ENCODE measurements around the gene CASTOR1. TPM values are rescaled to one million over a fixed set of nuclear protein-coding genes. Genes with fewer than 3 reads are reported as not detected.

Gene CASTOR1
- total and polyA plus RNA-seq, 4 donors: 12.6 to 26.5 (median 15.3) TPM

DNA sequence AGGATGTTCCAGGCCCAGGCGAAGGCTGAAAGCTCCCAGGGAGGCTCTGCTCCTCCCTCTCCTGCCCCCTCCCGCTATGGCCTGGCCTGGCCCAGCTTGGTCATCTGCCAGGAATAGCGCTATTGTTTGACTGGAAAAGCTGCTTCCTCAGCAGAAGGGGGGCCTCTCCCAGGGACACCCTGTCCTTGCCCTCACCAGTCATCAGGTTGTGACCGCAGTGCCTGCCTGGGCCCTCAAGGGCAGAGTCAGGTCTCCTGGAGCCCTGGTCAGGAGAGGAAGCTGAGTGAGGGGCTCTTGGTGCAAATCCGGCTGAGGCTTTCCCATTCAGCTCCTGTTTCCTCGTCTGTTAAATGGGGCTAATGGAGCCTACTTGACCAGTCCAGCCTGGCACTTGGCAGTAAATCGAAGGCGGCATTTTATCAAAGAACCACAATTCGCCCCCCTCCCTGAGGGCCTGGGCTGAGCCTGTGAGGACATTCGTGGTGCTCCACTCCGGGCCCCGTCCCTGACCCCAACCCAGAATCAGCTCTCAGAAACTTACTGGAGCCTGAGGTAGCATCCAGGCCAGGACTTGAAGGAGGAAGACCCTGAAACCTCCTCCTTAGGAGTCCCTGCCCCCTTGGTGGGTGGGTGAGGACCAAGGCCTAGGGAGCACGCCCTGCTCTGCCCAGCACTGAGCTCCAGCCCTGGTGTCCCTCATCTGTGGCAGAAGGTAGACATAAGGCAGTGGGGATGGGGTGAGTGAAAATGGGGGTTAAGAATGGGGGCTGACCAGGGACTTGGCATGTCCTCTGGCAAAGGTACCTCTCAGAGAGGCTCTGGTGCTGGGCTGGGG lies 2.0 kb upstream of the CASTOR1 start:
- ATAC-seq (ENCODE audit: insufficient read depth, low FRiP score): peak; percentile 0
- Histone ChIP-seq H3K9ac (ENCODE audit: insufficient read depth in 1 of 2, low read length in 2 of 2) (peak overlapping the region in 1 of 2 donors; percentile 8), H3K4me1 (ENCODE audit: control insufficient read depth in 5 of 5, insufficient read depth in 5 of 5, low read length in 5 of 5) (peaks cover 4 to 35% (median 21%) of the 10 kb centered on the region in 5 donors), H3K9me3 (ENCODE audit: control insufficient read depth in 4 of 4, insufficient read depth in 3 of 4, low read length in 3 of 4) (no peaks in the 10 kb centered on the region), H3K27ac (ENCODE audit: low read depth in 1 of 2, low read length in 1 of 2) (peak overlapping the region; percentile 87 to 89), H3K27me3 (ENCODE audit: control insufficient read depth in 3 of 3, insufficient read depth in 3 of 3, low read length in 2 of 3) (no peaks in the 10 kb centered on the region), H3K4me3 (no peak overlapping the region), H3K36me3 (ENCODE audit: control insufficient read depth in 4 of 4, insufficient read depth in 4 of 4, low read length in 4 of 4) (peaks cover 0 to 36% (median 24%) of the 10 kb centered on the region in 4 donors)
- DNase-seq: peak; percentile 80 to 91 (median 85)
- no peak for TF ChIP-seq CTCF (IDR thresholded peaks at IDR 0.05; ENCODE audit: control extremely low read depth, extremely low read depth)
- WGBS, 2 donors: 47 to 72% methylated on average over 13 of the region's 13 CpGs

- WGBS, 2 donors: 42 to 43% methylated on average over 3 of the region's 3 CpGs
- no peak overlapping the region for H3K4me3 ChIP-seq
- H3K9ac ChIP-seq (ENCODE audit: insufficient read depth in 1 of 2, low read length in 2 of 2): no peak overlapping the region
- no peaks in the 10 kb centered on the region for H3K27me3 ChIP-seq (ENCODE audit: control insufficient read depth in 3 of 3, insufficient read depth in 3 of 3, low read length in 2 of 3)
- ATAC-seq (ENCODE audit: insufficient read depth, low FRiP score) (no peak), DNase-seq (no peak)
- H3K4me1 ChIP-seq (ENCODE audit: control insufficient read depth in 5 of 5, insufficient read depth in 5 of 5, low read length in 5 of 5): peaks cover 4 to 35% (median 21%) of the 10 kb centered on the region in 5 donors
- no peak for TF ChIP-seq CTCF (IDR thresholded peaks at IDR 0.05; ENCODE audit: control extremely low read depth, extremely low read depth)
- no peaks in the 10 kb centered on the region for H3K9me3 ChIP-seq (ENCODE audit: control insufficient read depth in 4 of 4, insufficient read depth in 3 of 4, low read length in 3 of 4)
- H3K27ac ChIP-seq (ENCODE audit: low read depth in 1 of 2, low read length in 1 of 2): peak overlapping the region; percentile 87 to 89
- H3K36me3 ChIP-seq (ENCODE audit: control insufficient read depth in 4 of 4, insufficient read depth in 4 of 4, low read length in 4 of 4): peaks cover 0 to 37% (median 23%) of the 10 kb centered on the region in 4 donors
Observed at GRCh38 chr22:30290342-30291057, 1.2 kb upstream of the CASTOR1 start.

DNA sequence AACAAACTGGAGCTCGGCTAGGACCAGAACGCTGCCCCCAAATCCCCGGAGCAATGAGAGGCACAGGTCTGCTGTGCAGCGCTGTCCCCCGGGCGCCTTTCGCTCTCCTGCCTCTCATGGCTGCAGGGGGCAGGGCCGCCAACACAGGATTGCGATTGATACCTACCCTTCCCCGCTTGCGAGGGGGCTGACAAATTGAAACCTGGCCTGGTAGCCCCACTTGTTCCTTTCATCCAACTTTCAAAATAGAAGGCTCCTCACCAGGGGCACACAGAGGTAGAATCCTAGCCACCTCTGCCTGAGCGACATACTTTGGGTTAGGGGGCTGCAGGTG lies 642 bp upstream of the CASTOR1 start:
- H3K4me3 ChIP-seq: no peak overlapping the region
- TF ChIP-seq CTCF (IDR thresholded peaks at IDR 0.05; ENCODE audit: control extremely low read depth, extremely low read depth): no peak
- no peak overlapping the region for H3K9ac ChIP-seq (ENCODE audit: insufficient read depth in 1 of 2, low read length in 2 of 2)
- WGBS, 2 donors: 14 to 16% methylated on average over 12 of the region's 12 CpGs
- H3K4me1 ChIP-seq (ENCODE audit: control insufficient read depth in 5 of 5, insufficient read depth in 5 of 5, low read length in 5 of 5): peaks cover 4 to 35% (median 21%) of the 10 kb centered on the region in 5 donors
- DNase-seq: no peak
- no peaks in the 10 kb centered on the region for H3K9me3 ChIP-seq (ENCODE audit: control insufficient read depth in 4 of 4, insufficient read depth in 3 of 4, low read length in 3 of 4)
- peaks cover 0 to 37% (median 22%) of the 10 kb centered on the region in 4 donors for H3K36me3 ChIP-seq (ENCODE audit: control insufficient read depth in 4 of 4, insufficient read depth in 4 of 4, low read length in 4 of 4)
- H3K27me3 ChIP-seq (ENCODE audit: control insufficient read depth in 3 of 3, insufficient read depth in 3 of 3, low read length in 2 of 3): no peaks in the 10 kb centered on the region
- no peak for ATAC-seq (ENCODE audit: insufficient read depth, low FRiP score)
- H3K27ac ChIP-seq (ENCODE audit: low read depth in 1 of 2, low read length in 1 of 2): peak overlapping the region; percentile 87 to 89
